Coronary artery (tissue), 2 donors: ENCODE data around the gene KCNK15.
A peak's percentile ranks its signal among the peaks of the same experiment; 100 is the strongest.

Experiments used
- DNase-seq: peaks from one replicate; pipeline ENCODE4 v3.0.0-alpha.2; 2017; ENCODE audit warnings: low spot score
- H3K27ac ChIP-seq, 2 donors: fragments of 200-600 bp; sonication (generic); one replicate each; pipeline ENCODE4 v1.5.1; 2016 to 2019
- H3K4me3 ChIP-seq: fragments of 200-600 bp; sonication (generic); 2 replicates; pipeline ENCODE4 v1.5.1; 2016; ENCODE audit warnings: mild to moderate bottlenecking, moderate library complexity
- TF ChIP-seq, protein P1 (sequence below): fragments of 200-600 bp; sonication (generic); IDR thresholded peaks from one replicate; pipeline ENCODE4 v1.5.1; 2019; ENCODE audit warnings: antibody characterized with exemption

KCNK15 gene

DNA sequence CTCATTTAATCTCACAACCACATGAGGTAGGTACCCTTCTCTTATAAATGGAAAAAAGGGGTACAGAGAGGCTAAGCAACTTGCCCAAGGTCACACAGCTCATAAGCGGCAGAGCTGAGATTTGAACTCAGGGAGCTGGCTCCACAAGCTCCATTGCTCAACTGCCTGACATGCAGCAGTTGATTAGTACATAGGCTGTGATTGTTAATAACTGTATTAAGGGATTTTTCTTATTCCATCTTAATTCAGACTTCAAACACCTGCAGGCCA, 23.9 kb upstream of the KCNK15 start:
- H3K27ac ChIP-seq, result peak overlapping the region; percentile 75 to 86
- TF ChIP-seq, protein P1, sequence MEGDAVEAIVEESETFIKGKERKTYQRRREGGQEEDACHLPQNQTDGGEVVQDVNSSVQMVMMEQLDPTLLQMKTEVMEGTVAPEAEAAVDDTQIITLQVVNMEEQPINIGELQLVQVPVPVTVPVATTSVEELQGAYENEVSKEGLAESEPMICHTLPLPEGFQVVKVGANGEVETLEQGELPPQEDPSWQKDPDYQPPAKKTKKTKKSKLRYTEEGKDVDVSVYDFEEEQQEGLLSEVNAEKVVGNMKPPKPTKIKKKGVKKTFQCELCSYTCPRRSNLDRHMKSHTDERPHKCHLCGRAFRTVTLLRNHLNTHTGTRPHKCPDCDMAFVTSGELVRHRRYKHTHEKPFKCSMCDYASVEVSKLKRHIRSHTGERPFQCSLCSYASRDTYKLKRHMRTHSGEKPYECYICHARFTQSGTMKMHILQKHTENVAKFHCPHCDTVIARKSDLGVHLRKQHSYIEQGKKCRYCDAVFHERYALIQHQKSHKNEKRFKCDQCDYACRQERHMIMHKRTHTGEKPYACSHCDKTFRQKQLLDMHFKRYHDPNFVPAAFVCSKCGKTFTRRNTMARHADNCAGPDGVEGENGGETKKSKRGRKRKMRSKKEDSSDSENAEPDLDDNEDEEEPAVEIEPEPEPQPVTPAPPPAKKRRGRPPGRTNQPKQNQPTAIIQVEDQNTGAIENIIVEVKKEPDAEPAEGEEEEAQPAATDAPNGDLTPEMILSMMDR, result no peak

DNA sequence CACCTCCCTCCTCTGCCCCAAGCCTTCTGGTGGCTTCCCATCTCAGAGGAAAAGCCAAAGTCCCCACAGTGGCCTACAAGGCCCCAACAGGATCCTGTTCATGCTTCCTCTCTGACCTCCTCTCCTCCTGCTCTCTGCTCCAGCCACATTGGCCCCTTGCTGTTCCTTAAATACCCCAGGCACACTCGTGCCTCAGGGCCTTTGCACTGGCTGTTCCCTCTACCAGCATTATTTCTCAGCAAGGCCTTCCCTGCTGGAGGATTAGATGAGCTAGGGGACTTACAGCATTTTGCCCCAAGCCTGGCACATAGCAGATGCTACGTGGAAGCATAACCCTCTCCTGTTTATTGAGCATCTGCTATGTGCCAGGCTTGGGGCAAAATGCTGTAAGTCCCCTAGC, 22.7 kb upstream of the KCNK15 start:
- Histone ChIP-seq H3K27ac (peak overlapping the region; percentile 11 to 44), H3K4me3 (no peak overlapping the region)
- DNase-seq, result no peak
- TF ChIP-seq, protein P1, result no peak

More for the DNA sequence above, 23.9 kb upstream of the KCNK15 start:
- no peak for DNase-seq
- H3K4me3 ChIP-seq, result no peak overlapping the region

DNA sequence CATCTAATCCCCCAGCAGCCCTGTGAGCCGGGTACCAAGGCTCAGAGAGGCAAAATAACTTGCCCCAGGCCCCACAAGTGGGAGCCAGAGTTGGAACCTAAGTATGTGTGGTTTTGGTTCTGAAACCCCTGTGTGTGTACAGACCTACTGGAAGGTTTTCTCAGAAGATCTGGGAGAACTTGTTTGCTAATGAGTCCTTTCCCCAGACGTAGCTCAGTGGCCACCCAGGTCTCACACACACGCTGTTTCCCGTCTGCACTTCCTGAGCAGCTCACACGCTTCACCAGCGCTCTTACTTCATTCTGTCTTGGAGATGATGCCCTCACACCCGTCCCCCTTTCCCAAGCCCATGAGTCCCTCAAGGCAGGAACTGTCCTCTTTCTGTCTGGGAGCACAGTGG, 22.3 kb upstream of the KCNK15 start:
- no peak for DNase-seq
- H3K27ac ChIP-seq, result peak overlapping the region in 1 of 2 donors; percentile 44
- H3K4me3 ChIP-seq, result no peak overlapping the region
- TF ChIP-seq, protein P1, result no peak

DNA sequence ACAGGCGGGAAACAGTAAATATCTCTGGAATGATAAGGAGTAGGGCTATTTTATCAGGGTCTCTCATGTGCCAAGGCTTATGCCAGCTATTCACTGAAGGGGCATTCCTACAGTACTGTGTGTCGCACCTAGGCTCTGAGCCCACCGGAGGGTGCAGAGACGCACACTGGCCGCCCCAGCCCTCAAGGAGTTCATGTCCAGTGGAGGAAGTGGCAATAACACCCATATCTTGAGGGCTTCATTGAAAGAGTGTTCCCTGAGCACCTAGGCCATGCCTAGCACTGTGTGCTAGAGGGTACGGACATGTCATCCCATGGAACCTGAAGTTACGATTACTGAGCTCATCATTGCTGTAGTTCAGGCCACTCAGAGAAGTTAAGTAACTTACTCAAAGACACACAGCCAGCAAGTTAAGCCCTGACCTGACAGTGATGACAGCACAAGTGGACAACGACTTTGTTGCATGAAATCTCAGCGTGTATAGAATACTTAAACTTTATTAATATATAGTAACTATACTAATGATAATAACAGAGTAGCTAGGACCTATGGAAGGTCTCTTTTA, 21.8 kb upstream of the KCNK15 start:
- no peak for DNase-seq
- Histone ChIP-seq H3K4me3 (no peak overlapping the region), H3K27ac (peak overlapping the region in 1 of 2 donors; percentile 44)
- TF ChIP-seq, protein P1, result no peak

GRCh38 chr20:44724423-44725091, 21.1 kb upstream of the KCNK15 start:
- no peak for DNase-seq
- TF ChIP-seq, protein P1, result no peak
- peak overlapping the region; percentile 24 to 31 for H3K27ac ChIP-seq
- no peak overlapping the region for H3K4me3 ChIP-seq

DNA sequence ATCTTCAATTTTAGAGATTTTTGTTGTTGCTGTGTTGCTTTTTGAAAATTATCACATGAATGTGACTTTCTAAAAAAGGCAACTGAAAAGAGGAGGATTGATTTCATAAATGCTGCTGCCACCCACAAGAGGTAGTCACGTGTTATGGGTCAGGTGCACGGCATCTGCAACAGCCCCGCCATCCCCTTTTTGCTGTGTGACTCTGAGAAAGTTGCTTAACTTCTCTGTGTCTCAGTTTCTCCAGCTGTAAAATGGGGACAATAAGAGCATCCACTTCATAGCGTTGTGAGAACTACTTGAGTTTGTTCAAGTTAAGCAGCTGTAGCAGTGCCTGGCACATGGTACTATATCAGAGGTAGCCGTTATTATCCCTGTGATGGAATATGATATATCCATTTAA, 19.8 kb upstream of the KCNK15 start:
- TF ChIP-seq, protein P1, result no peak
- H3K4me3 ChIP-seq, result no peak overlapping the region
- DNase-seq, result no peak
- peak overlapping the region in 1 of 2 donors; percentile 44 for H3K27ac ChIP-seq

DNA sequence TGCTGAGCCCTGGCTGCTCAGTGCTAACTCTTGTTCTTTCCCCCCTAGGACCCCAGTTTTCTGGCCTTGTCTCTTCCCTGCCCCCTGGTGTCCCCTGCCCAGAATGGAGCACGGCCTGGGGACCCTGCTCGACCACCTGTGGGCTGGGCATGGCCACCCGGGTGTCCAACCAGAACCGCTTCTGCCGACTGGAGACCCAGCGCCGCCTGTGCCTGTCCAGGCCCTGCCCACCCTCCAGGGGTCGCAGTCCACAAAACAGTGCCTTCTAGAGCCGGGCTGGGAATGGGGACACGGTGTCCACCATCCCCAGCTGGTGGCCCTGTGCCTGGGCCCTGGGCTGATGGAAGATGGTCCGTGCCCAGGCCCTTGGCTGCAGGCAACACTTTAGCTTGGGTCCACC, 18.6 kb upstream of the KCNK15 start:
- no peak for DNase-seq
- H3K4me3 ChIP-seq, result no peak overlapping the region
- TF ChIP-seq, protein P1, result no peak
- peak overlapping the region in 1 of 2 donors; percentile 44 for H3K27ac ChIP-seq
